AG04449 (cell line): ENCODE measurements around the gene CACNA2D3.
A peak's percentile ranks its signal among the peaks of the same experiment; 100 is the strongest.

ENCODE experiments used
- CTCF ChIA-PET: fragments of 350-600 bp; formaldehyde crosslinking; extraction: SDS; loops from one replicate; lab custom pipeline; 2021; ENCODE audit warnings: antibody characterized with exemption; lab: Yijun Ruan, JAX
- POLR2A ChIA-PET: fragments of 400-600, 350-600 bp; formaldehyde crosslinking; extraction: SDS; loops from one replicate; lab custom pipeline; 2020; ENCODE audit warnings: antibody characterized with exemption, inconsistent platforms; lab: Yijun Ruan, JAX
- DNase-seq: peaks from one replicate; pipeline ENCODE4 v3.0.0-alpha.2; 2010; ENCODE audit warnings: low read depth, low spot score
- H3K4me3 ChIP-seq: 2 replicates; pipeline ENCODE4 v1.5.1; 2011; ENCODE audit warnings: low read depth, mild to moderate bottlenecking, control low read depth, low read length
- CTCF ChIP-seq: IDR thresholded peaks from one replicate; pipeline ENCODE4 v1.5.1; 2011; ENCODE audit warnings: mild to moderate bottlenecking, moderate library complexity, low read length, control low read depth, inconsistent platforms; ENCODE audit not compliant: insufficient read depth; ENCODE audit errors: missing control alignments

Gene CACNA2D3

GRCh38 chr3:55044486-55044885 lies 922.1 kb downstream of the CACNA2D3 start:
- no peak for TF ChIP-seq CTCF
- DNase-seq: no peak
- H3K4me3 ChIP-seq: no peak overlapping the region
- ChIA-PET POLR2A (no interaction called here), CTCF (no interaction called here)

GRCh38 chr3:55059027-55059629 lies 936.8 kb downstream of the CACNA2D3 start:
- ChIA-PET CTCF (interaction anchor here (0.6 kb wide), 1 partner anchor 662 kb away, joined by 3 read pairs; no protein-coding TSS in a partner anchor), POLR2A (no interaction called here)
- no peak for TF ChIP-seq CTCF
- no peak overlapping the region for H3K4me3 ChIP-seq
- DNase-seq: peak; percentile 3

- ChIA-PET CTCF (no interaction called here), POLR2A (no interaction called here)
- DNase-seq: no peak
- H3K4me3 ChIP-seq: no peak overlapping the region
- no peak for TF ChIP-seq CTCF
Measured at GRCh38 chr3:55060896-55061719, 938.8 kb downstream of the CACNA2D3 start.

GRCh38 chr3:55061720-55062034 lies 939.3 kb downstream of the CACNA2D3 start:
- CTCF ChIA-PET: no interaction called here

GRCh38 chr3:55064164-55064563 lies 941.8 kb downstream of the CACNA2D3 start:
- no peak for DNase-seq
- POLR2A ChIA-PET: no interaction called here

More at GRCh38 chr3:55061720-55062034, 939.3 kb downstream of the CACNA2D3 start:
- no peak for TF ChIP-seq CTCF
- DNase-seq: no peak
- POLR2A ChIA-PET: no interaction called here
- no peak overlapping the region for H3K4me3 ChIP-seq

More at GRCh38 chr3:55064164-55064563, 941.8 kb downstream of the CACNA2D3 start:
- CTCF ChIA-PET: no interaction called here
- no peak overlapping the region for H3K4me3 ChIP-seq
- no peak for TF ChIP-seq CTCF
